SK-N-MC (cell line): ENCODE results near the gene PCBP3.

Experiments used
- DNase-seq: peaks from one replicate; pipeline ENCODE4 v3.0.0-alpha.2; 2011; ENCODE audit warnings: low read depth, low spot score
- H3K27ac ChIP-seq: fragments of 200-600 bp; sonication (generic); 2 replicates; pipeline ENCODE4 v1.5.1; 2016; ENCODE audit warnings: mixed run types
- H3K36me3 ChIP-seq: fragments of 200-600 bp; sonication (generic); 2 replicates; pipeline ENCODE4 v1.6.1; 2017; ENCODE audit warnings: antibody characterized with exemption, low read length, mixed read lengths; ENCODE audit not compliant: insufficient read depth
- H3K4me3 ChIP-seq: fragments of 200-600 bp; sonication (generic); 2 replicates; pipeline ENCODE4 v1.5.1; 2016
- H3K9ac ChIP-seq: fragments of 200-600 bp; sonication (generic); 2 replicates; pipeline ENCODE4 v1.8.0; 2017; ENCODE audit warnings: mixed run types, mixed read lengths; ENCODE audit not compliant: insufficient read length
- H3K9me3 ChIP-seq: fragments of 200-600 bp; sonication (generic); 2 replicates; pipeline ENCODE4 v1.6.1; 2017; ENCODE audit warnings: low read depth, mild to moderate bottlenecking, antibody characterized with exemption, low read length, moderate library complexity, mixed read lengths
- EZH2 ChIP-seq: fragments of 200-600 bp; sonication (generic); IDR thresholded peaks from one replicate; pipeline ENCODE4 v1.6.1; 2017; ENCODE audit warnings: antibody characterized with exemption
- FOXP2 ChIP-seq: optimal IDR thresholded peaks from 2 replicates; pipeline ENCODE3; 2011; ENCODE audit warnings: mild to moderate bottlenecking, moderate library complexity; ENCODE audit not compliant: insufficient read depth; ENCODE audit errors: extremely low read length, control extremely low read depth
- POLR2AphosphoS5 ChIP-seq: IDR thresholded peaks from 2 replicates; pipeline ENCODE4 v1.6.1; 2012; ENCODE audit warnings: mild to moderate bottlenecking, low read depth, low read length, borderline replicate concordance

Gene PCBP3

DNA sequence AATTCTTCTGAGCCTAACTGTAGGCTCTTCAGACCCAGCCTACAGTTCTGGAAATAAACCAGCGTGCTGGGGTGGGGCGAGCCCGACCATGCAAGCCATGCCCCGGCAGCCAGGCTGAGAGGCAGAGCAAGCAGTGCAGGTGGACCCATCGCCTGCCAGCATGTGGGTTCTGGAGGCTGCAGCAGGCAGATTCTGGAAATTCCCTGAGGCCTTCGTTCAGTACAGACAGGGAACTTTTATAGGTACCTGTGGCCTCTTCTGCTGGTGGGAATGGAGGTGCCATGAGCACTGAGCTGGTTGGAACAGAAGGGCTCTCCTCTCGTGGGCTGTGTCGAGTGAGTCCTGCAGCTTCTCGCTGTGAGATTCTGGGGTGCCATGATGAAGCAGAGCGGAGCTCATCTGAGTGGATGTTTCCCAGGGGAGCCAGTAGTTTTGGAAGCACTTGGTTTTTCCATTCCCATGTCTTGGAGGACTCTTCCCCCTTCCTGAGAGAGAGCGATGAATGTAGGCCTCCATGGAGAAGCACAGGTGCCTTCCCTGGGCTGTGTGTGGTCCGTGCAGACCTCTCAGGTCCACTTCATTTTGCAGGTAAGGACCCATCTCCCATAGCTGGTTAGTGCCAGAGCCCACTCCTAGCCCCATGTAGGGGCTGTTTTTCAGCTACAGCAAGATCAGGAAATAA, 94.1 kb downstream of the PCBP3 start:
- no peaks in the 10 kb centered on the region for H3K36me3 ChIP-seq
- H3K9ac ChIP-seq = no peak overlapping the region
- no peak overlapping the region for H3K27ac ChIP-seq
- H3K9me3 ChIP-seq = no peaks in the 10 kb centered on the region
- H3K4me3 ChIP-seq = no peak overlapping the region
- TF ChIP-seq POLR2AphosphoS5 (no peak), EZH2 (no peak), FOXP2 (no peak)
- DNase-seq = no peak

DNA sequence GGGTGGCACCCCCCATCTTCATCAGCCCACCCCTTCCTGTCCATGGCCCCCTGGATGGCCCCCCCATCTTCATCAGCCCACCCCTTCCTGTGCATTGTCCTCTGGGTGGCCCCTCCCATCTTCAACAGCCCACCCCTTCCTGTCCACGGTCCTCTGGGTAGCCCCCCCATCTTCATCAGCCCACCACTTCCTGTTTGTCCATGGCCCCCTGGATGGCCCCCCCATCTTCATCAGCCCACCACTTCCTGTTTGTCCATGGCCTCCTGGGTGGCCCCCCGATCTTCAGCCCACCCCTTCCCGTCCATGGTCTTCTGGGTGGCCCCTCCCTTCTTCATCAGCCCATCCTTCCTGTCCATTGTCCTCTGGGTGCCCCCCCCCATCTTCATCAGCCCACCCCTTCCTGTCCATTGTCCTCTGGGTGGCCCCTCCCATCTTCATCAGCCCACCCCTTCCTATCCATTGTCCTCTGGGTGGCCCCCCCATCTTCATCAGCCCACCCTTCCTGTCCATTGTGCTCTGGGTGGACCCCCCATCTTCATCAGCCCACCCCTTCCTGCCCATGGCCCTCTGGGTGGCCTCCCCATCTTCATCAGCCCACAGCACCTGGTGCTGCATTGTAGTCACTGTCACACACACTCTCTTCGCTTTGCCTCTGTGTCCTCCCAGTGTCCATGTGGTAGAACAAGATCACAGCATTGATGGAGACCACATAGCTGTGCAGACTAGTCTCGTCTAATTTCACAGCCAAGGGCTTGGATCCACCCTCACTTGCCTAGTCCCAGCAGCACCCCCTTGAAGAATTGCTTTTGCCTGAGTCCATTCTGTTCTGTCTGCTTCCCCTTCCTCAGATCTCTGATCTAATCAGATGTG, 95.9 kb downstream of the PCBP3 start:
- H3K9ac ChIP-seq = no peak overlapping the region
- H3K4me3 ChIP-seq = no peak overlapping the region
- H3K27ac ChIP-seq = no peak overlapping the region
- no peak for TF ChIP-seq EZH2
- TF ChIP-seq POLR2AphosphoS5 = no peak
- TF ChIP-seq FOXP2 = no peak
- no peaks in the 10 kb centered on the region for H3K36me3 ChIP-seq
- DNase-seq = no peak
- H3K9me3 ChIP-seq = no peaks in the 10 kb centered on the region

- TF ChIP-seq FOXP2 (no peak), POLR2AphosphoS5 (no peak), EZH2 (no peak)
- Histone ChIP-seq H3K9ac (no peak overlapping the region), H3K27ac (no peak overlapping the region), H3K4me3 (no peak overlapping the region), H3K36me3 (no peaks in the 10 kb centered on the region), H3K9me3 (no peaks in the 10 kb centered on the region)
- no peak for DNase-seq
Observed at GRCh38 chr21:45740088-45740440, 96.5 kb downstream of the PCBP3 start.

DNA sequence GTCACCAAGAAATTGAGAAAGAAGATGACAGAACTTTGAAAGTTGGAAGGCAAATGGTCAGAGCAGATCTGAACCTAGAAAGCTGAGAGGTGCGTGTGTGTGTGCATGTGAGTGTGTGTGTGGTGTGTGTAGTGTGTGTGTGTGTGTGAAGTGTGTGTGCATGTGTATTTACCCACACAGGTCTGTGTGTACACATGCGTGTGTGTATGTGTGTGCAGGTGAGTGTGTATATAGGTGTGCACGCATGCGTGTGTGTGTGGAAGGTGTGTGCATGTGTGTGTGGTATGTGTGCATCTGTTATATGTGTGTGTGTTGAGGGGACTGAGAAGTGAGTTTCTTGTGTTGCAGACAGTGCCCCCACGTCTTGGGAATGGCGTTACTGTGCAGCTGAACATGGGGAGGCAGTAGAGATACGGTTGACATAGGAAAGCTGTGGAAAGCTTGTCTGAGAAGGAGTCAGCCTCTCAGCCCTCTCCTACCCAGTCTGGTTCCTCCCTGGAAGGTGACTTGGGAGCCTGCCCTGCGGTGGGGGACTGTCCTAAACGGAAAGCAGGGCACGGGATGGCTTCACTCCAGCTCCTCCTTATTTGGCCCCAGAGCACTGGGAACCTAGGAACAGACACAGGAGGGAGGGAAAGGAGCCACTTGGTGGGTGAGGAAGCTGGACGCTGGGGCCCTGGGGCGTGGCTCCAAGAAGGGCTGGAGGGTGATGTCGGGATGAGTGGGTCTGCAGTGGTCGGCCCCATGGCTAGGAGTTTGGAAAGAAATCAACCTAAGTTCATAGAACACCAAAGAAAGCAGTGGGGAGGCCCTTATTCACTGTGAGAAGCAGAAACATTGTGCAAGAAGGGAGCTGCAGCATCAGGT, 97.2 kb downstream of the PCBP3 start:
- H3K36me3 ChIP-seq = no peaks in the 10 kb centered on the region
- DNase-seq = no peak
- no peak overlapping the region for H3K4me3 ChIP-seq
- no peaks in the 10 kb centered on the region for H3K9me3 ChIP-seq
- TF ChIP-seq EZH2 (no peak), POLR2AphosphoS5 (no peak), FOXP2 (no peak)
- H3K9ac ChIP-seq = no peak overlapping the region
- no peak overlapping the region for H3K27ac ChIP-seq

GRCh38 chr21:45741691-45742090, 98.2 kb downstream of the PCBP3 start:
- H3K9ac ChIP-seq = no peak overlapping the region
- no peak overlapping the region for H3K27ac ChIP-seq
- no peak for TF ChIP-seq FOXP2
- TF ChIP-seq EZH2 = no peak
- TF ChIP-seq POLR2AphosphoS5 = no peak
- no peak for DNase-seq
- no peak overlapping the region for H3K4me3 ChIP-seq
- no peaks in the 10 kb centered on the region for H3K36me3 ChIP-seq
- no peaks in the 10 kb centered on the region for H3K9me3 ChIP-seq

DNA sequence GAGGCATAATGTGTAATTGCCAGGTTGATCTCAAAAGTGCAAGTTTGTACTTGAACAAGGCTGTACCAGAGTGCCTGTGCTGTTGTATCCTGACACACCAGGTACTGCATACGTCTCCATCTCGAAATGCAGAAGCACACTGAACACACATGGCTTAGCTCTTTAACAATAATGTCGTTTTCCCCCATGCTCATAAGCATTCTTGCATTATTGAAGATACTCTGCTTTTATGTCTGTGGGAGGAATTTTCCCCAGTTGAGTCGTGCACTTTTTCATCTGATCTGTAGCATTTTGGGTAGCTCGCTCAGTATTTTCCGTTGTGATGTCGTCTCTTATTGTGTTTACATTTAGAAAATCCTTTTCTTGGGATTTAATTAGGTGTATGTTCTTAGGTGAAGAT, 98.7 kb downstream of the PCBP3 start:
- Histone ChIP-seq H3K9me3 (no peaks in the 10 kb centered on the region), H3K27ac (no peak overlapping the region), H3K36me3 (no peaks in the 10 kb centered on the region), H3K9ac (no peak overlapping the region), H3K4me3 (no peak overlapping the region)
- TF ChIP-seq EZH2 (no peak), POLR2AphosphoS5 (no peak), FOXP2 (no peak)
- no peak for DNase-seq

DNA sequence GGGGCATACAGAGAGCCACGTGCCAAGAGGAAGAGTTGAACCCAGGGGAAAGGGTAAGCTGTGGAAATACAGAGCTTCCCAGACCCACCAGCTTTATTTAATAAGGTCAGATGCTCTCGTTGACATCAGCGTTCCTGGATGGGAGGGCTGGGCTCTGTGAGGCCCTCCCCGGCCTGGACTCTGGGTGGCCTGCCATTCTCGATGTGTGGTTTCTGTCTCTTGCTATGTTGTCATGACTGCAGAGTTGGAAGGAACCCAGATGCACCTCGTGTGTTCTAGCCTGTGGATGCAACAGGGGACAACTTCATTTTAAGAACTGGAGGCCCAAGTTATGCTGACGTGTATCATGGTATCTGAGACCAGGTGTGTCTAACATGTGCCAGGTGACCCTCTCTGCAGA, 101.7 kb downstream of the PCBP3 start:
- no peaks in the 10 kb centered on the region for H3K9me3 ChIP-seq
- H3K36me3 ChIP-seq = no peaks in the 10 kb centered on the region
- no peak for DNase-seq
- H3K9ac ChIP-seq = no peak overlapping the region
- no peak overlapping the region for H3K27ac ChIP-seq
- TF ChIP-seq EZH2 (no peak), FOXP2 (no peak), POLR2AphosphoS5 (no peak)
- H3K4me3 ChIP-seq = no peak overlapping the region

GRCh38 chr21:45747233-45747766, 103.8 kb downstream of the PCBP3 start:
- Histone ChIP-seq H3K36me3 (no peaks in the 10 kb centered on the region), H3K27ac (no peak overlapping the region), H3K4me3 (no peak overlapping the region), H3K9ac (no peak overlapping the region), H3K9me3 (no peaks in the 10 kb centered on the region)
- DNase-seq = no peak
- no peak for TF ChIP-seq EZH2
- TF ChIP-seq FOXP2 = no peak
- TF ChIP-seq POLR2AphosphoS5 = no peak
